AG09319 (cell line): Measurements from ENCODE around the gene PRKX.
"Not testable (repeated sequence)": the region's sequence is repeated elsewhere in the genome, so short reads cannot be mapped to it uniquely, and the experiment has no call there.

Experiments
- DNase-seq: peaks from one replicate; pipeline ENCODE4 v3.0.0-alpha.2; 2010; ENCODE audit warnings: low read depth; ENCODE audit errors: extremely low read depth
- TF ChIP-seq, protein P1 (sequence below): IDR thresholded peaks from 2 replicates; pipeline ENCODE4 v1.5.1; 2011; ENCODE audit warnings: low read depth, mild to moderate bottlenecking, inconsistent platforms, low read length, moderate library complexity

Gene PRKX

DNA sequence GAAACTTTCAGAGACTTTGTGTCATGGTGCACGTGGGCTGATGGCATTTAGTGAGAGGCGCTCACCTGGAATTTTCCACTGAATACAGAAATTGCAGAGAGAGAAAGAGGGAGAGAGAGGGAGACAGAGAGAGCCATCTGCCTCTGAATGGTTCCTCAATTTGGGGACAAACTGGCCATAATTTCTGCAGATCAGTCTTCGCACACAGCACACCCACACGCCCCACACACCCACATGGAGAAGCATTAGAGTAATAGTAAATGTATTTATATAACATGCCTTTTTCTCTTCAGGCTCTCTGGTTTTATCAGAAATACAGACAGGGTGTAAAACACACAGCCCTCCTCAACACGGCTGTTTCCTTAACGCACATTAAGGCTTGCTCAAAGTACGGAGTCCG is 38.6 kb downstream of the PRKX start:
- DNase-seq: no peak
- TF ChIP-seq, protein P1, sequence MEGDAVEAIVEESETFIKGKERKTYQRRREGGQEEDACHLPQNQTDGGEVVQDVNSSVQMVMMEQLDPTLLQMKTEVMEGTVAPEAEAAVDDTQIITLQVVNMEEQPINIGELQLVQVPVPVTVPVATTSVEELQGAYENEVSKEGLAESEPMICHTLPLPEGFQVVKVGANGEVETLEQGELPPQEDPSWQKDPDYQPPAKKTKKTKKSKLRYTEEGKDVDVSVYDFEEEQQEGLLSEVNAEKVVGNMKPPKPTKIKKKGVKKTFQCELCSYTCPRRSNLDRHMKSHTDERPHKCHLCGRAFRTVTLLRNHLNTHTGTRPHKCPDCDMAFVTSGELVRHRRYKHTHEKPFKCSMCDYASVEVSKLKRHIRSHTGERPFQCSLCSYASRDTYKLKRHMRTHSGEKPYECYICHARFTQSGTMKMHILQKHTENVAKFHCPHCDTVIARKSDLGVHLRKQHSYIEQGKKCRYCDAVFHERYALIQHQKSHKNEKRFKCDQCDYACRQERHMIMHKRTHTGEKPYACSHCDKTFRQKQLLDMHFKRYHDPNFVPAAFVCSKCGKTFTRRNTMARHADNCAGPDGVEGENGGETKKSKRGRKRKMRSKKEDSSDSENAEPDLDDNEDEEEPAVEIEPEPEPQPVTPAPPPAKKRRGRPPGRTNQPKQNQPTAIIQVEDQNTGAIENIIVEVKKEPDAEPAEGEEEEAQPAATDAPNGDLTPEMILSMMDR: no peak

DNA sequence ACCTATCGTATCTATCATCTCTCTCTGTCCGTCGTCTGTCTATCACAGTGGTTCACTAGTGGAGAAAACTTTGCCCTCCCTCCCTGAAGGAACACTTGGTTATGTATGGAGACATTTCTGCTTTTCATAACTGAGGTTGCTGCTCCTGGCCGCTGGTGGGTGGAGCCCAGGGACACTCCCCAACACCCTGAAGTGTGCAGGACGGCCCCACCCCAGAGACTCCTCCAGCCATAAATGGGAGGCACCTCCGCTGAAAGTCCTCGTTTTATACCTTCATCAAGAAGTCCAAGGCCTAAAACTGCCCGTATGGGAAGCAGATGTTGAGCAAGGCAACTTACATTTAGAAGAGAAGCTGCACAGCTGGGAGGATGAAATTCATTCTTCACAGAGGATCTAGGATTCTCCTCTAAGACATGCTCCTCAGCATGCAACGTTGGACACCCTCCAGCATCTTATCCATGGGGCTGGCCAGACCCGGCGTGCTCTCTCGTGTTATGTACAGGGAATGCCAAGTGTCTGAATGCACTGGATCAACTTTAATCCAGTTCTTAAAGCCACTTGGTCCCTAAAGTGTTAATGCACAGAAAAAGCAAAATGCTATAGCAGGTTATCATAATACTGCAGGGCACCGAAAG is 43.5 kb downstream of the PRKX start:
- TF ChIP-seq, protein P1: no peak

DNA sequence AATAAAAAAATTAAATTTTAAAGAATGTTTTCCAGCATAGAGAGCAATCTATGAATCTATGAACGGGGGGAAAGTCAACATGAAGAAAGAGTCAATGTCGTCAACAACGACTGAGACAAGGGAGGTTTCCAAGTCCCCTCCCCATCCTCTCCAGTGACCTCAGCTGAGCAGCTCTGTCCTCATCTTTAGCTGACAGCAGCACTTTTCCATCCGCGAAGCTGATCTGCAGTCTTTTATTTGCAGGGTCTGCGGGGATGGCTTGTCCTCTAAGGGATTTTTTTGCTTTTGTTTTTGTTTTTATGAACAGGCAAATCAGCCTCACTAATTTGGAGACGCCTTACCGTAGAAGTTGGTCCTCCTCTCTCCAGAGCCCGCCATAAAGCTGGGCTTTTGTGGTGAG is 46.5 kb downstream of the PRKX start:
- TF ChIP-seq, protein P1: no peak

More for the DNA sequence above, 43.5 kb downstream of the PRKX start:
- DNase-seq: no peak

DNA sequence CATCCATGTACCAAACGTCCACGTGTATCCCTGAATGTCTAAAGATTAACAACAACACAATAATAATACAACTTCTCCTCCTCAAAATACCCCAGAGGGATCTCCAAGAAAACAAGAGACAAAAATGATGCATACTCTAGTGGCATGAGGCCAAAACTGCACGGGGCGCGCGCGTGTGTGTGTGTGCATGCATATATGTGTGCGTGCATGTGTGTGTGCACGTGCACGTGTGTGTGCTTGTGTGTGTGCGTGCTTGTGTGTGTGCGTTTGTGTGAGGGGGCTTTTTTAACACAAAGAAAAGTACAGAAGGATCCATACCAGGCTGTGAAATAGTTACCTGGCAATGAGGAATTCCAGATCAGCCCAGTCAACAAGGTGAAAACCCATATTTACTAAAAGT is 48.5 kb downstream of the PRKX start:
- TF ChIP-seq, protein P1: no peak
- no peak for DNase-seq

More for the DNA sequence above, 46.5 kb downstream of the PRKX start:
- DNase-seq: no peak

DNA sequence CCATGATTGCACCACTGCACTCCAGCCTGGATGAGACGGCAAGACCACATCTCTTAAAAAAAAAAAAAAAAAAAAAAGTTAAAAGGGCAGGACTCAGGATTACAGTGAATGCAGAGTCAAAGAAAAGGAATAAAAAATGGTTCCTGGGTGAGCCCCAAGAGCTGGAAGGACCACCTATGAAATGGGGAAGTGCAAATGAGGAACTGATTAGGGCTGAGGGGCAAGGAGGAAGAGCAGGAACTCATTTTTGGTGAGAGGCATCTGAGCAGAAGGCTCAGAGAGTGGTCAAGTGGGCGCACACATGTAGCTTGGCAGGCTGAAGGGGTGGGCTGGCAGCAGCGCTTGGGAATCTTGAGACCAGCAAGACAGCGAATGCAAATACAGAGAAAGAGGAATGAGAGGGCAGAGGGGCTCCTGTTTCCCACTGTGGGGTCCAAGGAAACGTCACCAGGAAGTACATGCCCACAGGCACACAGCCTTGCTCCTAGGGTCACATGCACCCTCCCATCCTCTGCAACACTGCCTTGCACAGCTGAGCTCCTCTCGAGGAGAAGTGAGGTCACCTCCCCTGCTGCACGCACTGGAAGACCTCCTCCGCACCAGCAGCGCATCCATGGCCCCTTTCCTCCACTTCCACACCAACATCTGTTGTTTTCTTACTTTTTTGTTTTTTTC is 49.7 kb downstream of the PRKX start:
- not testable (repeated sequence) for DNase-seq

DNA sequence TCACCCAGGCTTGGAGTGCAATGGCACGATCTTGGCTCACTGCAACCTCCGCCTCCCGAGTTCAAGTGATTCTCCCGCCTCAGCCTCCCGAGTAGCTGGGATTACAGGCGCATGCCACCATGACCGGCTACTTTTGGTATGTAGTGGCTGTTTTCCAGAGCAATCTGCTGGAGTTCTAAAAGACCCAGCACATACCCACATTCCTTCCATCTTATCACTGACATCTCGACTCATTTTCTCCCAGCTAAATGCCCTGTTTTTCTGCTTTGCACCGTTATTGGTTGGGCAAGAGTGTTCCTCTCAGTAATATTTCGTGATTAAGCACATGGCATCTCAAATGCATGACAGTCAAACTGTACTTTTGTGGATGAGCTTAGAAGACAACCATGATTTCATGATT is 53.7 kb downstream of the PRKX start:
- DNase-seq: no peak
- TF ChIP-seq, protein P1: no peak

DNA sequence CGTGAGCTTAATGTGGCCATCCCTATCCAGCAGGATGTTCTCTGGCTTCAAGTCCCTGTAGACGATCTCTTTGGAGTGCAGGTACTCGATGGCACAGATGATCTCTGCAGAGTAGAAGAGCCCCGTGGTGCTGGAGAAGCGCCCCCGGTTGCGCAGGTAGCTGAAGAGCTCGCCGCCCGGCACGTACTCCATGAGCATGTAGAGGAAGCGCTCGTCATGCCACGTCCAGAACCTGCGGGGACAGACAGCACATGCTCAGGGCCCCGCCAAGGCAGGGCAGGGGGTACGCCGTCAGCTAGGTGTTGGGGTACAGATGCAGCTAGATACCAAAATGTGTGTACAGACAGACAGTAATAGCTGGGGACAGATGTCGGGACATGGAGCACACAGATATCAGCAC is 58.3 kb downstream of the PRKX start:
- TF ChIP-seq, protein P1: no peak

DNA sequence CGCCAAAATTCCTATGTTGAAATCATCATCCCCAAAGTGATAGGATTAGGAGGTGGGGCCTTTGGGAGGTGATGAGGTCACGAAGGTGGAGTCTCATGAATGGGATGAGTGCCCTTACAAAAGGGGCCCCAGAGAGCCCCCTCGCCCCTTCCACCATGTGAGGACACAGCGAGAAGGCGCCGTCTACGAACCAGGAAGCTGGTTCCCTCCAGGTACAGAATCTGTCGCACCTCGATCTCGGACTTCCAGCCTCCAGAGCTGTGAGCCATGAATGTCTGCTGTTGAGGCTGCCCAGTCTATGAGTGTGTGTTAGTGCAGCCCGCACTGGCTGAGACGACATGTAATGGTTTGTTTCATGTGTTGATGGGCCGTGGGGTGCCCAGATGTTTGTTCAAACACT is 60.3 kb downstream of the PRKX start:
- TF ChIP-seq, protein P1: no peak
- DNase-seq: no peak

More for the DNA sequence above, 58.3 kb downstream of the PRKX start:
- DNase-seq: no peak
